GM18907 (cell line): Measurements from ENCODE around the gene TP73.
"Not testable (repeated sequence)": the region's sequence is repeated elsewhere in the genome, so short reads cannot be mapped to it uniquely, and the experiment has no call there.

Source experiments
- ATAC-seq: cut with Tn5 transposase; IDR thresholded peaks from one replicate; pipeline ENCODE4 v1.9.1; 2021; ENCODE audit warnings: mild to moderate bottlenecking, moderate library complexity; ENCODE audit not compliant: unreplicated experiment

TP73 gene

GRCh38 chr1:3724416-3725030, 72.2 kb downstream of the TP73 start:
- not testable (repeated sequence) for ATAC-seq

- no peak for ATAC-seq
These were observed 73.0 kb downstream of the TP73 start for GRCh38 chr1:3725366-3725765.

DNA sequence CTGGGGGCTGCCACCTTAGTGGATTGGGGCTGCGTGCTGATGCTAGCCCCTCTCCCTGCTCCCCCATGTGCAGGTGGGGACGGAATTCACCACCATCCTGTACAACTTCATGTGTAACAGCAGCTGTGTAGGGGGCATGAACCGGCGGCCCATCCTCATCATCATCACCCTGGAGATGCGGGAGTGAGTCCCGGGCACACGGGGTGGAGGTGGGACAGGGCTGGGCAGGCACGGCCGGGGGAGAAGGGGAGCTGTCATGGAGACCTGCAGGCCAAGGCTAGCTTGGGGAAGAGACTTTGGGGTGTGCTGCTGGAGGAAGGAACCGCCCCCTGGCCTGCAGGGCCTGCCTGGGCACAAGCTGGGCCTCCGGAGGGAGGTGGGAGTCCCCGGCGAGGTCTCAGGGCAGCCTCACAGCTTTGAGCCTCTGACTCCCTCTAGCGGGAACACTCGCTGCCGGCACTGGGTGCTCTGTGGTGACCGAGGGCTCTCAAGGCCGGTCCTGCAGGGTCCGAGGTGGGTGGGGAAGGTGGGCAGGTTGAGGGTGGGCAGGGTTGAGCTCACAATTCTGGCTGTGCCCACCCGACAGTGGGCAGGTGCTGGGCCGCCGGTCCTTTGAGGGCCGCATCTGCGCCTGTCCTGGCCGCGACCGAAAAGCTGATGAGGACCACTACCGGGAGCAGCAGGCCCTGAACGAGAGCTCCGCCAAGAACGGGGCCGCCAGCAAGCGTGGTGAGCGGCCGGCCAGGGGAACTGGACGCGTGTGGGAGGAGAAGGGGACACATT, 74.9 kb downstream of the TP73 start:
- no peak for ATAC-seq

DNA sequence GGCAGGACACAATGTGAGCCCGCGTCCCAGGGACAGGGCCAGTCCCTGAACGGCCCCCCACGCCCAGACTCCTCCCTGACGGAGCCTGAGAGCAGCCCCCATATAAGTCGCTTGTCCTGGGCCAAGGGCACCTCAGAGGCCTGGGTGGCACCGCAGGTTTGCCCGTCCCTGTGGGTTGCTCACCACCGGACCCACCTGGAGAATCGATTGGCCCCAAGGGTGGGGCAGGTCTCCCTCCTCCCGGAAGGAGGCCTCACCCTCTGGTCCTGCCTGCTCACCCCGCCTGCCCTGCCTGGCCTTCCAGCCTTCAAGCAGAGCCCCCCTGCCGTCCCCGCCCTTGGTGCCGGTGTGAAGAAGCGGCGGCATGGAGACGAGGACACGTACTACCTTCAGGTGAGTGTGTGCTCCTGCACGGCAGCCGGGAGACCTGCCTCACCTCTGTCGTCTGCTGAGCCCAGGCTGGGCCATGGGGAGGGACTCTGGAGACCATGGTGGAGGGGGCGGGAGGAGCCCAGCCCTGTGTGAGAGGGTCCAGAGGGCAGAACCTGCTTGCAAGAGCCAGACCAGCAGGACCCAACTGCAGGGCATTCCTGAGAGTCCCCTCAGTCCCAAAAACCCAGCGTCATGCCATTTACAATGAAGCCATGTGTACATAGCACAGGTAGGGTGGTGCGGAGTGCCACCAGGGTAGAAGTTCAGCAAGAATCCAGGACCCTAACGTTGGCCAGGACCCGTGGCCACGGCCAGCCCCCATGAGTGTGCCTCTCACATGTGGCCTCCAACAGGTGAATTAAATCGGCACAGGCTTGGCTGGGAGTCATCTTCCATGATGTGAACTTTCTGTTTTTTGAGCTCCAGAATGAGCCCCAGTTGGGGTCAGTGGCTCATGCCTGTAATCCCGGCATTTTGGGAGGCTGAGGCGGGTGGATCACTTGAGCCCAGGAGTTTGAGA, 75.8 kb downstream of the TP73 start:
- ATAC-seq: no peak

DNA sequence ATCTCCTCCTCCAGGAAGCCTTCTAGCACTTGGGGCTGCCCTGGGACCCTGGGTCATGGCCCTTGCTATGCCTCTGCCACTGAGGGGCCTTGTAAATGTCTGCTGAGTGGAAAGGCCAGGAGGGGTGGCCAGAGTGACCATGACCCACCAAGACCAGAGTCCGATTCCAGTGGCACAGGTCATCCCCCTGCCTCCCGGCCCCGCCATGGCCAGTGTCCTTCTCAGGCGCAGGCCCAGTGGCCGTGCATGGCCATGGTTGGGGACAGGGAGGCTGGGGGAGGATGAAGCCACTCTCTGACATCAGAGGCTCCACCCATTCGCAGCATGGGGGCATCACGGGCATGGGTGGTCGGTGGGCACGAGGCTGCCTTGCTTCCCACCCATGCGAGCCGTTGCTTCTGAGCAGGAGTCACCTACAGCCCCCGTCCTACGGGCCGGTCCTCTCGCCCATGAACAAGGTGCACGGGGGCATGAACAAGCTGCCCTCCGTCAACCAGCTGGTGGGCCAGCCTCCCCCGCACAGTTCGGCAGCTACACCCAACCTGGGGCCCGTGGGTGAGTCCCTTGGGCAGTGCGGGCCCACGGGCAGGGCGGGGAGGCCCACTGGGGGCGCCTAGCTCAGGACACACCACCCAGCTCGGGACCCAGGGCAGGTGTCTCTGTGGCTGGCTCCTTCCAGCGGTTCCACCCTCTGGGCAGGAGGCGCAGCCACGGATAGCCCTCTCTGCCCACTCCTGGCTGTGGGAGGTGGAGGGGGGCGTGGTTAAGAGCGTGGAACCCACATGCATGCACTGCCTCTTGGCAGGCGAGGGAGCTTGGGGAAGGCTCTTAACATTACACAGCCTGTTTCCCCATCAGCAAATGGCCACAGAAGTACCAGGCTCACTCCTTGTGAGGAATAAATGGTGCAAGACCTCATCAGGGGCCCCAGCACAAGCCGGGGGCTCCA, 77.6 kb downstream of the TP73 start:
- no peak for ATAC-seq

DNA sequence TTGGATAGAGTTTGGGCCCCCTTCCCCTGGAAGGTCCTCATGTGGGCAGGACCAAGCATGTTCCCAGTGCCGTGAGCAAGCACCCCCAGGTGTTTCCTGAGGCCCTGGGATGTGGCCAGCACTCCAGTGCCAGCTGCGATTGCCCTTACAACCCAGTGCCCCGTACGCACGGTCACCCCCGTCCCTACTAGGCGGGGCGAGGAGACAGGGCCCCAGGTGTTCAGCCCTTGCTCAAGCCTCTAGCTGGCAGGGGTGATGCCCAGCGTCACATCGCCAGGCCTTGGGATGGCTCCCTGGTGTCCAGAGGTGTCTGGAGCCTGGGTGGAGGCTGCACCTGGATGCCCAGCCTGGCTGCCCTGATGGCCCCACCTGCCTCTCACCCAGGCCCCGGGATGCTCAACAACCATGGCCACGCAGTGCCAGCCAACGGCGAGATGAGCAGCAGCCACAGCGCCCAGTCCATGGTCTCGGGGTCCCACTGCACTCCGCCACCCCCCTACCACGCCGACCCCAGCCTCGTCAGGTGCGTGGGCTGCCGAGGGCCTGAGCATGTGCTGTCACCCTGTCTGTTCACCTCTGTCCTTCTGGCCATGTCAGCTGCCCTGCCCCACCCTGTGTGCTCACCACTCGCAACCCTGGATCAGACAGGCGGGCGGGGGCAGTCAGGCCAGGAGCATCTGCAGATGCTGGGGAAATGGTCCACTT, 78.4 kb downstream of the TP73 start:
- no peak for ATAC-seq

GRCh38 chr1:3731583-3732433, 79.5 kb downstream of the TP73 start:
- no peak for ATAC-seq

- ATAC-seq: no peak
These were observed 80.2 kb downstream of the TP73 start for GRCh38 chr1:3732434-3733093.

DNA sequence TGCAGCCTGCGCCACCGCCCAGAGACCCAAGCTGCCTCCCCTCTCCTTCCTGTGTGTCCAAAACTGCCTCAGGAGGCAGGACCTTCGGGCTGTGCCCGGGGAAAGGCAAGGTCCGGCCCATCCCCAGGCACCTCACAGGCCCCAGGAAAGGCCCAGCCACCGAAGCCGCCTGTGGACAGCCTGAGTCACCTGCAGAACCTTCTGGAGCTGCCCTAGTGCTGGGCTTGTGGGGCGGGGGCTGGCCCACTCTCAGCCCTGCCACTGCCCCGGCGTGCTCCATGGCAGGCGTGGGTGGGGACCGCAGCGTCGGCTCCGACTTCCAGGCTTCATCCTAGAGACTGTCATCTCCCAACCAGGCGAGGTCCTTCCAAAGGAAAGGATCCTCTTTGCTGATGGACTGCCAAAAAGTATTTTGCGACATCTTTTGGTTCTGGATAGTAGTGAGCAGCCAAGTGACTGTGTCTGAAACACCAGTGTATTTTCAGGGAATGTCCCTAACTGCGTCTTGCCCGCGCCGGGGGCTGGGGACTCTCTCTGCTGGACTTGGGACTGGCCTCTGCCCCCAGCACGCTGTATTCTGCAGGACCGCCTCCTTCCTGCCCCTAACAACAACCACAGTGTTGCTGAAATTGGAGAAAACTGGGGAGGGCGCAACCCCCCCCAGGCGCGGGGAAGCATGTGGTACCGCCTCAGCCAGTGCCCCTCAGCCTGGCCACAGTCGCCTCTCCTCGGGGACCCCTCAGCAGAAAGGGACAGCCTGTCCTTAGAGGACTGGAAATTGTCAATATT, 81.0 kb downstream of the TP73 start:
- no peak for ATAC-seq

GRCh38 chr1:3733883-3734589, 81.7 kb downstream of the TP73 start:
- ATAC-seq: no peak

DNA sequence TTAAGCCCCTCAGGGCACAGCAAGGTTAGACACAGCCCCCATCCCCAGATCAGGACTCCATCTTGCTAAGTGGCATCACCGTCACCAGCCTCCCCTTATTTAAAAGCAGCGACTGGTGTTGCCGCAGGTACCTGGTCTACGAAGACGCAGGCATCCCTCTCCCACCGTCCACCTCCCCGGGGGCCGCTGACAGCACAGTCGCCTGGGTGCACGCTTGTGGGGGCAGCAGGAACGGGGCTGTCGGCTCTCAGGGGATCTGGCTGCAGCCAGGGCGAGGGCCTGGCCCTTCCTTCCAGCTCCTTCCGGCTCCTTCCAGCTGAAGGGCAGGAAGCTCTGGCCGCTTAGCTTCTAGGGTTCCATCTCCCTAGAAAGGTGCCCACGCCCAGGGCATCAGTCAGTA, 82.3 kb downstream of the TP73 start:
- no peak for ATAC-seq

GRCh38 chr1:3735027-3735681, 82.8 kb downstream of the TP73 start:
- ATAC-seq: no peak

GRCh38 chr1:3735688-3736087, 83.4 kb downstream of the TP73 start:
- ATAC-seq: no peak

- ATAC-seq: no peak
These were observed 83.8 kb downstream of the TP73 start for GRCh38 chr1:3736131-3736561.

GRCh38 chr1:3736708-3737107, 84.4 kb downstream of the TP73 start:
- no peak for ATAC-seq

GRCh38 chr1:3738943-3739342, 86.6 kb downstream of the TP73 start:
- no peak for ATAC-seq
